NCI-H774 (cell line): Measurements from ENCODE around the gene MED26.

Source experiments
- DNase-seq: peaks from one replicate; lab custom pipeline; 2025; lab: John Stamatoyannopoulos, UW

MED26 gene

DNA sequence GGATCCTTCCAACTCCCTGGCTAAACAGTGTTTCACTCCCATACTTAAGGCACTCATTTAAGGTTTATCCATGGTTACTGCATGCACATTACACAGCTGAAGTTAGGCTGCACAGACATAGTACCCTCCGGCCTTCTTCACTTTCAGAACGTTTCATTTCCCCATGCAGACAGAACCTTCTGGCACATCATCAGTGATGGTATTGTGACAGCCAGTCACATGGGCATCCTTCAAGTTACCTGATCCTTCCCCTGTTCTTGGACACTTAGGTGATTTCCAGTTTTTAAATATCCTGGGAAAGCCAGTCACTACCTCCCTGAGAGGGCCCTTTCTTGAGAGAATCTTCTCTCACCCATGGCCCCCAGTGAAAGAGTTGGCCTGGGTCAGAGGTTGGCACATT, 22.8 kb upstream of the MED26 start:
- DNase-seq: no peak

- no peak for DNase-seq
Observed at GRCh38 chr19:16649734-16650133, 21.7 kb upstream of the MED26 start.

DNA sequence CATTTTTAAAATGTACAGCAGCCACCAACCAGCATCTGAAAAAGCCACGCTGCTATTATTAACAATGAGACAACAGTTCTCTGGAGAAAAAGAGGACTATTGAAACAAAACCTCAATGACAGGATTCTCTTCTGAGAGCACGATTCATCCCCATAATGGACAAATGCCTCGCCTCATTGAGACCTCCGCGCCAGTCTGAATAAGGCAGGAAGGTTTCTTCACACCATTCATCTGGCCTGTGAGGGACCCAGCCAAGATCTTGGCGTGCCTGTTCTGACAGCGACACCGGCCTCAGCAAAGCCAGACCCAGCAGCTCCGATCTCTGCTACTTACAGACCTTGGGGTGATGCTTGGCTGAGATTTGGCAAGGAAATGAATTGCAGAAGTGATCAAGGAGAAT, 17.1 kb upstream of the MED26 start:
- DNase-seq: no peak

DNA sequence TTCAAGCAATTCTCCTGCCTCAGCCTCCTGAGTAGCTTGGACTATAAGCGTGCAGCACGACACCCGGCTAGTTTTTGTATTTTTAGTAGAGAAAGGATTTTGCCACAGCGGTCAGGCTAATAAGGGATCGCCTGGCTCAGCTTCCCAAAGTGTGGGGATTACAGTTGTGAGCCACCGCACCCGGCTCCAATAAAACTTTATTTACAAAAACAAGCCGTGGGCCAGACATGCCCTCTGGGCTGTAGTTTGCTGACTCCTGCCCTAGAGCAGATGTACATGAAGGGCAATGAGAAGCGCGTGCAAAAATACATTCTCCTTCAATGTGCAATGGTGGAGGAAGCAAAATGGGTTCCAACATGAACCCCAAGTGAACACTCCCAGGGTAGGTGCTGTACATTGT, 13.7 kb upstream of the MED26 start:
- DNase-seq: no peak

- no peak for DNase-seq
Observed at GRCh38 chr19:16640951-16641350, 12.9 kb upstream of the MED26 start.

- DNase-seq: no peak
Observed at GRCh38 chr19:16638666-16639065, 10.7 kb upstream of the MED26 start.

DNA sequence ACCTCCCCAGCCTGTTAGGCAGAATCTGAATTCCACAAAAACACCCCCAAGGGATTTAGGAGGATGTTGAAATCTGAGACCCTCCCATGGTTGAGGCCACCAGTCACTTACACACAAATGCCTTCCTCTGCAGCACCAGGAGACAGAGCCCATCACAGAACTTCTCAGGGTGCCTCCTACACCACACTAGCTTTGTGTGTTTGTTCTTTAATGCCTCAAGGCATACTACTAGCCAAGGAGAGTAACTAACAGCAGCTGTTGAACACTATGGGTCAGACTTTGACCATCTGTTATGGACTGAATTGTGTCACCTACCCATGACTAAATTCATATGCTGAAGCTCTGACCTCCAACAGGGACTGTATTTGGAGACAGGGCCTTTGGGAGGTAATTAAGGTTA, 9.5 kb upstream of the MED26 start:
- DNase-seq: no peak

DNA sequence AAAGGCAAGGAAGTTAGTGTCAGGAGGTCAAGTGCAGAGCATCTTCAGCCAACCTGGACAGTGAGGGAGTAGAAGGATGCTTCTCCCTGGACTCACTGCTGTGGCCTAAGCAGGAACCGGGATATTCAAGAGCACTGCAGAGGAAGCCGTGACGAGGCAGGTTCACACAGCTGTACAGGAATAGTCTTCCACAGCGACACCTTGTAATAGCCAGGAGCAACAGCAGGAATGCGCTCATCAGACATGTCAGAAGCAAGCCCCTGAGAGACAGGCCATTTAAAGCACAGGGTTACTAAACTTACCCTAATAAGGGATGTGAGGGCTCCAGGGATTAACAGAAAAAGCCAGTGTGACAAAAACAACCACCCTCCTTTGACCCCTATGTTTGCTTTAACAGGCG, 3.5 kb upstream of the MED26 start:
- DNase-seq: no peak

DNA sequence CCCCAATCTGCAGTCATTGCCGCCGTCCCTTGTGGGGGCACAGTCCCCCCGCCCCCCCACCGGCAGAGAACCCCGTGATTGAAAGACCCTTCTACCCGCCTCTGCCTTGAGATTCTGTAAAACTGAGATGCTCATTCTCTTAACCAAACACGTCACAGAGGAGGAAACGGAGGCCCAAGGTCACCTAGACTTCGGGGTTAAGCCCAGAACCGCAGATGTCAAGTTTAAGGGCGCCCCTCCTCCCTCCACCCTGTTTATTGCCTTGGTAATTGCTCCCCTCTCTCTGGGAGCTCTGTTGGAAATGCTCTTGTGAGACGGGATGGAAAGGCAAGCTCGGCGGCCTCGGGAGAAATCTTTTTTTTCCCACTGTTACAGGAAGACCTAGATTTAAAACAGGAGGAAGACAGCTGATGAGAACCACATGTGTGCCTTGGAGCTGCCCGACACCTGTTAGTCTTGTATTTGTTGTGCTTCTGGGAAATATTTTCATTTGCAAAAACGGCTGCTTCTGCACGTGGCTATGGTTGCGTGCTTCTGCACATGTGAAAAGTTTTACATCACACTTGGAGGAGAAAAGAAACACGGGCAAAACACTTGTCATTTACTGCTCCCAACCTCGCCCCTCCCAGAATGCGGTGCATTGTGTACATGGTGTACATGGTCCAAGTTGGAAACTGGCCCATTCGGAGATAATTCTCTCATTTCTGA, 1.1 kb upstream of the MED26 start:
- DNase-seq: no peak

DNA sequence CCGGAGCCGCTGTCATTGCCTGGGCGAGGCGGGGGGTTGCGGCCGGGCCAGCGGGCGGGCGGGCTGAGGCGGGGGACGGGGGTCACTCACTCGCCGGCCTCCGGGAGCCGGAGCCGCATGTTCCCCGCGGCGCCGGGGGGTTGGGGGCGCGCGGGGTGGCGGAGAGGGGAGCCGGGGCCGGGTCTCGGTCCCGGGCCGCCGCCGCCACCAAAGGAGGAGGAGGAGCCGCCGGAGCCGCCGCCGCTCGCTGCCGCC, 149 bp downstream of the MED26 start:
- DNase-seq: no peak

DNA sequence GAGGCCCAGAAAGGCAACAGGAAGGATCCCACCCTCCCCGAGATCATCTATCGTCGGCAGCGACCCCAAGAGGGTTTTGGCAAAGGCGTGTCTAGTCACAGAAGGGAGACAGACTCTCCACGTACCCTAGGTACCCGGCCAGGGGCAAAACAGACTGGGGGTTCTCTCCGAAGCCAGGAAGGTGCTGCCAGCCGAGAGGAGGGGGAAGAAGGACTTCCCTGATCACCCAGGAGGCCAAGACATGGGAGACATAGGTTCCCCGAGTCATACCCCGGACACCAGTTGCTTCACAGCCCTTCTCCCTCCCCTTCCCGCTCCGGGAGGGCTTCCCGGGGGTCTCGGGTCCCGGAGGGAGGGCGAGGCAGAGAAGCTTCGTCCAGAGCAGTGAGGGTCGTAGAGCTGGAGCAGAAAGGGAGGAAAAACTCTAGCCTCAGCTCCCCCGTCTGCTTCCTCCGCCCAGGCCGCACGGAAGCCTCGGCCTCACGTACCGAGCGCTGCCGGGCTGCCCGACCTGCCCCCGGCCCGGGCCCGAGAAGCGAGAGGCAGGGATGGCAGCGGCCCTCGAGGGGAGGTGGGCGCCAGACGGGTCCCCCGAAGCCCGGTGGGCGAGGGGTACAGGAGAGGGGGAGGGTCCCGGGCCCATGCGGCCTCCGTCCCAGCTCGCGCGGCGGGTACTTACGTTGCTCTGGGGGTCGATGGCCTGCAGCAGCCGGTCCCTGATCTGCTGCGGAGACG, 644 bp downstream of the MED26 start:
- no peak for DNase-seq

- no peak for DNase-seq
Observed at GRCh38 chr19:16626796-16627192, 1.2 kb downstream of the MED26 start.

GRCh38 chr19:16625163-16625958, 2.6 kb downstream of the MED26 start:
- no peak for DNase-seq

DNA sequence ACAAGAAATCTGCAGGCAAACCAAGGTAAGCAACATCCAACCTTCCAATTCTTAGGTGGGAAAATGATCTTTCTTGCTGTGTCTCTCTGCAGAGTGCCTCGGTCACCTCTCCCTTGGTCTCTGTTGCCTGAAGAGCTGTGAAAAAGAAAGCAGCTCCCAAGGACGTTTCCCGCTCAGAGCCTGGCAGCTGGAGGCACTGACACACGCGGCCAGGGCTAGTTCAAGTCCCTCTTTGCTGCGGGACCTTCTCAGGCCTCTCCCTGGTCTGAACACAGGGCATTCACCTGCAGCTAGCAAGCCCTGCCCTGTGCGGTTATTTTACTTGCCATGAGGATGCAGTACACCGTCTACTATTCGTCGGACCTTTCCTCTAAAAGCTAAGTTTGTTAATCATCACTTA, 3.8 kb downstream of the MED26 start:
- no peak for DNase-seq

DNA sequence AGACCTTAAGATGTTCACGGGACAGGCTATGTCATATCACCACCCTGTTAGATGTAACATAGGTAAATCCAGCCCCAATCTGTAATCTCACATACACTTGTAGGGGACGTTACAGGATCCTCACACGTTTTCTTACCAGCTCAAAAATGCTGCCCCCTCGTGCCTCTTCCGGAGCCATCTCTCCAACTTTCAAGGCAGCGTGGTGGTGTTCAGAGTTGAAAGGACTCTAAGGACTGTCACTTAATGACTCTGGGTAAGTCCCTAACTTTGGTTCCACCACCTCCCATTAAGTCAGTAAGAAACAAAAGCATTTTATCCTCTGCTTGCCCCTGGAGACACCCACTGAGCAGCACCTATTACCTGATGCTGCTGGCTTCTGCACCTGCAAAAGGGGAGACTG, 4.4 kb downstream of the MED26 start:
- no peak for DNase-seq

DNA sequence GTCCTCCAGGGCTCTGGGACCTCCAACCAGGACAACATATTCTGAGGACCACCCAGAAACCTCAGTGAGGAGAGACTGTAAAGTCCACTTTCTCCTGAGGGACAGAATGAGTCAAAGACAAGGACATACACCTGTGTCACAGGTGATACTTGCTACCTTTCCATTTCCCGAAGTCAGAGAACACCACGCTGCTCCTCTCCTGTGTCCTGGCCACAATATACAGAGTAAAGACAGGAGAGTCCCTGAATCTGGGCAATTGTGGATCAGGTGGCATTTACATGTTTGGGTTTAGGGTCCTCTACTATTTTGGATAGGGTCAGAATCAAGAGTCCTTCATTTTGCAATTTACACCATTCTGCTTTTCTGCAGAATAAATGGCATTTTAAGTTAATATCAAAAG, 4.9 kb downstream of the MED26 start:
- DNase-seq: no peak

GRCh38 chr19:16621165-16621800, 6.7 kb downstream of the MED26 start:
- no peak for DNase-seq

DNA sequence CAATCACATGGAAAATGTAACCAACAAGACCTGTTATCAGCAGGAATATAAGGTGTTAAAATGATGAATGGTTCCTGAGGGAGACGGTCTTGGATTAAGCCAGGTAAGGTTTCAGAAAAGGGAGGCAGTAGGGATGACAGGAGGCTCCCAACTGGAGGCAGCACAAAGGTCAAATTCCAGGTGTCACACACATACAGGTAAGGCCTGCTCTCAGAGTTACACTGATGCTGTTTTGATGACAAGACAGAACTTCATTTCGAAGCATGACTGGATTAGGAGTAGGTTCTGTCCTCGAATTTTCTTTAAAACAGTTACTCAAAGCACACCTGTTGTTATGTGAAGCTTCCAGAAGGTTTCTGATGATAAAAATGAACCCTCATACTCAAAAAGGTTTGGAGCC, 7.4 kb downstream of the MED26 start:
- no peak for DNase-seq

DNA sequence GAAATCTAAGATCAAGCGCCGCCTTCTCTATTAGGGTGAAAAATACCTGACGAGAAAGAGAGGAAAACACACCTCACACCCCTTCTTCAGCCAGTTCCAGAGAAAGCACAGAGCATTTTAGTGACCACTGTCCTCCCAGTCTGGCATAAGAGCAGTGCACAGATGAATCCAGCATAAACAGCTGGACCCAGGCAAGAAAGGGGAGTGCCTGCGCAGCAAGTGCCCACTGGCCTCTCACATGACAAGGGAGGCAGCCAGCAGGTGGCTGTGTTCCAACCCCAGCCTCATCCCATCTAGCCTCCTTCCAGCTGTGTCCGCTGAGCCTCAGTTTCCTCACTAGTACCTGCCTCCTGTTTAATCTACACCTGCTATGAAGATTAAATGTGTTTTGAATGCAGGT, 8.0 kb downstream of the MED26 start:
- no peak for DNase-seq

DNA sequence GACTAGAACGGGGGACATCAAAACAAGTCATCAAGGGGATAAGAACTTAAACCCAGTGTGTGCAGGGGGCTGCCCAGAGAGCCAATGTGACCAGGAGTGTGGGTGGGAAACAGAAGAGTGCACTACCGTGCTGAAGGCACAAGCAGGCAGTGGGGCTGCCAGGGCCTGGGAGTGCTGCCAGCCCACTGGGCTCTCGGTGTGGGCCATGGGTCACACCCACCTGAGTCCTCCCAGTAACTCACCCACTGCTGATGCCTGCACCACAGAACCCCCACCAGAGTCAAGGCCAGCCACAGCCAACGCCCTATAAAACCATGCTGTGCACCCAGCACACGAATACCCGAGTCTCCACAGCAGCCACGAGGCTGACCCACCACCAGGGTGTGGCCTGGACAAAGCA, 8.5 kb downstream of the MED26 start:
- DNase-seq: no peak

DNA sequence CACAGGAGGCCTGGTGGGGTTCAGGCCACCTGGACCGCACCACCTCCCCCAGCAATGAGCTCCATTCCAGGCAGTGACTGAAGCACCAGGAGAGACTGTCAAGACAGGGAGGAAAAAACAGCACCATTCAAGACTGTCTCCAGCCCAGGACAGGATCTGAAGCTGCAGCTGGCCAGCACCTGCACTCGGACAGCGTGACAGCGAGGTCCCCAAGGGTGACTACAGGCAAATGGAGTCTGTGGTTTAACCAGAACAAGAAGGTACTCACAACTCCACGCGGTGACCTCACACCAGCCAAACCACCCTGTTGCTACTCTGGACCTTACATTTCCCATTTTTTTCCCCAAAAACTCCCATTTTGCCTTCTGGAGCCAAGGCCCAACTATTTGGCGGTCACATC, 9.8 kb downstream of the MED26 start:
- DNase-seq: no peak

DNA sequence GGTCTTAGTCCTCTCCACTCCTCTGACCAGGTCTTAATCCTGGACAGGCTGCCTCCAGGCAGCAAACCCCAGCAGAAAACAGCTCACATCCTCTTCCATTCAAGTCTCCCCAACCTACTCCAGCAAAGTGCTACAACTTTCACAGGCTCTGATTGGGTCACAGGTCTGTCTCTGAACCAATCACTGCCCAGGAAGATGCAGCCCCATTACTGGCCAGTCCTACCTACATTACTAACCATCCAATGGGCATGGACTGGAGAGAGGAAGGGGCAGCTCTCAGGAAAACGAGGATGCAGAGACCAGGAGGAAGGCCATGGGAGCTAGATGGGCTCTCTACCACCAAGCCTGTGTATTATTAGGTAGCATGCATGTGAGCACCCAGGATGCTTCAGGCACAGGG, 12.2 kb downstream of the MED26 start:
- DNase-seq: no peak

- no peak for DNase-seq
Observed at GRCh38 chr19:16614941-16615340, 13.1 kb downstream of the MED26 start.
